Mesothelial cell of epicardium (in vitro differentiated cells): Measurements from ENCODE around the gene IDUA. TPM values are rescaled to one million over a fixed set of nuclear protein-coding genes. Genes with fewer than 3 reads are reported as not detected.

Source experiments
- DNase-seq, 2 experiments: peaks; one replicate each; pipeline ENCODE4 v3.0.0; 2021; ENCODE audit warnings: low spot score in 2 of 2; ENCODE audit not compliant: unreplicated experiment in 2 of 2
- H3K27ac Mint-ChIP-seq: 2 replicates; pipeline ENCODE4 v1.8.0; 2021; ENCODE audit warnings: mixed read lengths
- H3K27me3 Mint-ChIP-seq: 2 replicates; pipeline ENCODE4 v1.8.0; 2021; ENCODE audit warnings: low read depth, mixed read lengths
- H3K36me3 Mint-ChIP-seq: 2 replicates; pipeline ENCODE4 v1.8.0; 2021; ENCODE audit warnings: mixed read lengths
- H3K4me1 Mint-ChIP-seq: 2 replicates; pipeline ENCODE4 v1.8.0; 2021; ENCODE audit warnings: mixed read lengths
- H3K4me3 Mint-ChIP-seq: 2 replicates; pipeline ENCODE4 v1.8.0; 2021; ENCODE audit warnings: mild to moderate bottlenecking, moderate library complexity, mixed read lengths
- H3K9me3 Mint-ChIP-seq: 2 replicates; pipeline ENCODE4 v1.8.0; 2021; ENCODE audit warnings: mixed read lengths
- total RNA-seq: library from RNA; stranded (reverse); gene quantifications from 3 replicates; pipeline ENCODE4 v1.2.1, GENCODE V29; 2021
- TF ChIP-seq, protein P1 (sequence below): fragments of 200-600 bp; sonication (generic); IDR thresholded peaks from one replicate; pipeline ENCODE4 v1.5.0; 2021; ENCODE audit warnings: antibody characterized with exemption; ENCODE audit not compliant: unreplicated experiment

The IDUA gene
- total RNA-seq, 1 donor from 2014 or later = 68.6 TPM

DNA sequence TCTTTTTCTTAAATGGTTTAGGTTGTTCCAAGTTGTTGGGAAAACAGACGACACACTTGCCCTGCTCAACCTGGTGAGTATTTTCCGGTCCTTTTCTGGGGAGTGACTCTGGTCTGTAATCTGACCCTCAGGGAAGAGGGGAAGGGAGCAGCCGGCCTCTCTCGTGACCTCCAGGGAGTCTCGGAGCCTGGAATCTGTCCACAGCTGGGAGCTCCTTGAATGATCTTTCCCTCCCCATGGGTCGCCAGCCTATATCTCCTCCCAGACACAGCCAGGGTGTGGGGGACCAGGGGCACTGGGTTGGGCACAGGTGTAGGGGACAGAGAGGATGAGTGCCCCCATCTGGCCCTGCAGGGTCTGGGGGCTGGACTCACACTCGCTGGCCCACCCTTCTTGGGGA lies 35.7 kb upstream of the IDUA start:
- peaks cover under 1% of the 10 kb centered on the region for H3K27me3 Mint-ChIP-seq

DNA sequence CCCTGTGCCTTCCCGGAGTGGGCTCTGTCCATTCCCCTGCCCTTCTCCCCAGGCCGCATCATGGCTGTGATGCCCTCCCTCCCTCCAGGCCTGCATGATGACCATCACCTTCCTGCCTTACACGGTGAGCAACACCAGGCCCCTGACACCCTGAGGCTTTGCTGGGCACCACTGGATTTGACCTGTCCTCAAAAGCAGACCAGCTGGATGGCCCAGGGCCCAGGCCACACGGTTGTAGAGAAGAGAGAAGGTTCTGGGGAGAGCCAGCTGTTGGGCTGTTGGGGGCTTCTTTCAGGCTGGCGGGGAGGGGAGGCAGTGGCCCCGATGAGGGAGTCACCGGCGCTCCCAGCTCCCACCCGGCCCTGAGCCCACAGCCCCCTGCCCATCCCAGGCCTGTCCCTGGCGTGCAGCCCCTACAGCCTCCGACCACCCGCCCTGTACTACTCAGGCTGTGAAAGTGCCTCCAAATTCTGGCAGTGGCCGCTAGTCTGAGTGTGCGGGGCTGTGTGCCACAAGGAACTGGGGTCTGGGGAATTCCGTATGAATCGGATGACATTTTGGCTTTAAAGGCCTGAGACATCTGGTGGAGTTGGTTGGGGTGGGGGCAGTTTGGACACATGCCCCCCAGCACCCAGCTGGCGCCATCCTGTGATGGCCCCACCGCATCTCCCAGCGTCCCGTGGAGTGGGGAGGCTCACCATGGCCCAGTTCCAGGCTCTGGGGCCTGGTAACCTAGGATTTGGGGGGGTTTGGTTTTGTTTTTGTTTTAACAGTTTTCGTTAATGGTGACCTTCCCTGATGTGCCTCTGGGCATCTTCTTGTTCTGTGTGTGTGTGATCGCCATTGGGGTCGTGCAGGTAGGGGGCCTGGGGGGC lies 35.0 kb upstream of the IDUA start:
- peaks cover 9% of the 10 kb centered on the region for H3K36me3 Mint-ChIP-seq
- no peak overlapping the region for H3K27ac Mint-ChIP-seq
- H3K4me1 Mint-ChIP-seq = no peaks in the 10 kb centered on the region
- no peak overlapping the region for H3K4me3 Mint-ChIP-seq
- H3K9me3 Mint-ChIP-seq = no peaks in the 10 kb centered on the region
- no peak for DNase-seq
- TF ChIP-seq, protein P1, sequence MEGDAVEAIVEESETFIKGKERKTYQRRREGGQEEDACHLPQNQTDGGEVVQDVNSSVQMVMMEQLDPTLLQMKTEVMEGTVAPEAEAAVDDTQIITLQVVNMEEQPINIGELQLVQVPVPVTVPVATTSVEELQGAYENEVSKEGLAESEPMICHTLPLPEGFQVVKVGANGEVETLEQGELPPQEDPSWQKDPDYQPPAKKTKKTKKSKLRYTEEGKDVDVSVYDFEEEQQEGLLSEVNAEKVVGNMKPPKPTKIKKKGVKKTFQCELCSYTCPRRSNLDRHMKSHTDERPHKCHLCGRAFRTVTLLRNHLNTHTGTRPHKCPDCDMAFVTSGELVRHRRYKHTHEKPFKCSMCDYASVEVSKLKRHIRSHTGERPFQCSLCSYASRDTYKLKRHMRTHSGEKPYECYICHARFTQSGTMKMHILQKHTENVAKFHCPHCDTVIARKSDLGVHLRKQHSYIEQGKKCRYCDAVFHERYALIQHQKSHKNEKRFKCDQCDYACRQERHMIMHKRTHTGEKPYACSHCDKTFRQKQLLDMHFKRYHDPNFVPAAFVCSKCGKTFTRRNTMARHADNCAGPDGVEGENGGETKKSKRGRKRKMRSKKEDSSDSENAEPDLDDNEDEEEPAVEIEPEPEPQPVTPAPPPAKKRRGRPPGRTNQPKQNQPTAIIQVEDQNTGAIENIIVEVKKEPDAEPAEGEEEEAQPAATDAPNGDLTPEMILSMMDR = no peak
- H3K27me3 Mint-ChIP-seq = no peaks in the 10 kb centered on the region

More for the DNA sequence above, 35.7 kb upstream of the IDUA start:
- peaks cover 7% of the 10 kb centered on the region for H3K36me3 Mint-ChIP-seq
- H3K9me3 Mint-ChIP-seq = no peaks in the 10 kb centered on the region
- H3K4me3 Mint-ChIP-seq = no peak overlapping the region
- H3K27ac Mint-ChIP-seq = no peak overlapping the region
- TF ChIP-seq, protein P1 = no peak
- no peak for DNase-seq
- H3K4me1 Mint-ChIP-seq = no peaks in the 10 kb centered on the region

DNA sequence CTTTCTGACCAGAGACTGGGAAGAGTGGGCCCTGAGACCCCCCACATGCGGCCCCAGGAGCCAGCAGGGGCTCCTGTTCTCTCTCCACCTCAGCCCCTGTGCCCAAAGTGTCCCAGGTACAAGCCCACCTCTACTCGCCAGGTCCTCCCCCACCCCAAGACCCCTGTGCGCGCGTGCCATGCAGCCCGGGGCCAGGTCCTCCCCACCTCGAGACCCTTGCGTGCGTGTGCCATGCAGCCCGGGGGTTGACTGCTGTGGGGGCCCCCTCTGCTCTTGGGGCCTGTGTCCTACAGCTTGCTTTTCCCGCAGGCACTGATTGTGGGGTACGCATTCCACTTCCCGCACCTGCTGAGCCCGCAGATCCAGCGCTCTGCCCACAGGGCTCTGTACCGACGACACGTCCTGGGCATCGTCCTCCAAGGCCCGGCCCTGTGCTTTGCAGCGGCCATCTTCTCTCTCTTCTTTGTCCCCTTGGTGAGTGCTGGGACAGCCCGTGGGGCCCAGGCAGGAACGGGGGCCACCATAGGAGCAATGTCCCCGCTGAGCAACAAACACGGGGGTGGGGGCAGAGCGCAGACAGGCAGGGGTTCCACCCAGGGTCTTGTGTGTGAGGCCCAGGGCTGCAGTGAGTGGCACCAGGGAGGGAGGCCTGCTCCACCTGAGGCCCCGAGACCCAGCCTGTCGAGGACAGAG lies 33.8 kb upstream of the IDUA start:
- H3K4me1 Mint-ChIP-seq = no peaks in the 10 kb centered on the region
- H3K27me3 Mint-ChIP-seq = no peaks in the 10 kb centered on the region
- H3K9me3 Mint-ChIP-seq = no peaks in the 10 kb centered on the region
- TF ChIP-seq, protein P1 = no peak
- no peak overlapping the region for H3K27ac Mint-ChIP-seq
- no peak overlapping the region for H3K4me3 Mint-ChIP-seq
- H3K36me3 Mint-ChIP-seq = peaks cover 12% of the 10 kb centered on the region
- no peak for DNase-seq

DNA sequence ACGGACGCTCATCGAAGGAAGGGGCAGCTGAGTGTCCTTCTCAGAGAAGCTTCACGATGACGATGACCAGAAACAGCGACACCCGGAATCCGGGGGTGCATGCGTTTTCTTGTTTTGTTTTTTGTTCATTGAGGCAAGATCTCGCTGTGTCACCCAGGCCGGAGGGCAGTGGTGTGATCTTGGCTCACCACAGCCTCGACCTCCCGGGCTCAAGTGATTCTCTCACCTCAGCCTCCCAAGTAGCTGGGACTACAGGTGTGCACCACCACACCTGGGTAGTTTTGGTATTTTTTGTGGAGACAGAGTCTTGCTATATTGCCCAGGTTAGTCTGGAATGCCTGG lies 33.3 kb upstream of the IDUA start:
- no peak for DNase-seq
- Mint-ChIP-seq H3K36me3 (peaks cover 12% of the 10 kb centered on the region), H3K4me1 (no peaks in the 10 kb centered on the region), H3K27ac (no peak overlapping the region), H3K27me3 (no peaks in the 10 kb centered on the region), H3K4me3 (no peak overlapping the region), H3K9me3 (no peaks in the 10 kb centered on the region)
- TF ChIP-seq, protein P1 = no peak

DNA sequence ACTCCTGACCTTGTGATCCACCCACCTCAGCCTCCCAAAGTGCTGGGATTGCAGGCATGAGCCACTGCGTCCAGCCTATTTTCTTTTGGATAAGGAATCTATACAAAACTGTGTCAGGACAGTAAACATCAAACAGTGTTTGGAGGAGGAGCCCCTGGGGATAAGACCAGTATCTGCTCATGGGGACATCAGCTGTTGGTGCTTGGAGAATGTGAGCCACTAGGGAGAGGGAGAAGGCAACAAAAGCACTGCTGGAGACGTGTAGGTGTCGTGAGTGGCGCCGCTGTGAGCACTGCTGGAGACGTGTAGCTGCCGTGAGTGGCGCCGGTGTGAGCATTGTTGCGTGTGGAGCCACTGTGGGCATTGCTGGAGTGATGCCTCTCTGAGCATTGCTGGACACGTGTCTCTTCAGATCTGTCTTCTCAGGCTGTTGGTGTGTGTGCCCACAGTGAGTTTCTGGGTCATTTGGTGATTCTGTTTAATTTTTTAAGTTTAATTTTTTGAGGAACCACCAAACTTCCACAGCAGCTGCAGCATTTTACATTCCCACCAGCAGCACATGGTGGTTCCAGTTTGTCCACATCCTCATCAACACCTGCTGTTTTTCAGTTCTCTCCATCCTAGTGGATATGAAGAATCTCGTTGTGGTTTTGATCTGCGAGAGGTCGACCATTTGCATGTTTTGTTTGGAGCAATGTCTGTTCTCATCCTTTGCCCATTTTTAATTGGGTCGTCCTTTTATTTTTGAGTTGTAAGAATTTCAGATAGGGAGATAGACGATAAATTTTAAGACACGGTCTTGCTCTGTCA lies 32.4 kb upstream of the IDUA start:
- TF ChIP-seq, protein P1 = no peak
- H3K27ac Mint-ChIP-seq = no peak overlapping the region
- H3K9me3 Mint-ChIP-seq = no peaks in the 10 kb centered on the region
- no peaks in the 10 kb centered on the region for H3K4me1 Mint-ChIP-seq
- H3K27me3 Mint-ChIP-seq = no peaks in the 10 kb centered on the region
- H3K4me3 Mint-ChIP-seq = no peak overlapping the region
- peaks cover 12% of the 10 kb centered on the region for H3K36me3 Mint-ChIP-seq
- no peak for DNase-seq
